Activated CD8-positive, alpha-beta memory T cell treated with anti-CD3 and anti-CD28 coated beads for 4 hours (primary cell): Measurements from ENCODE around the gene AHSG.
"Not testable (repeated sequence)": the region's sequence is repeated elsewhere in the genome, so short reads cannot be mapped to it uniquely, and the experiment has no call there.

Experiments
- DNase-seq, 2 donors: peaks; one replicate each; pipeline ENCODE4 v3.0.0-alpha.2; 2020; ENCODE audit warnings: low read depth in 2 of 2

Gene AHSG, protein sequence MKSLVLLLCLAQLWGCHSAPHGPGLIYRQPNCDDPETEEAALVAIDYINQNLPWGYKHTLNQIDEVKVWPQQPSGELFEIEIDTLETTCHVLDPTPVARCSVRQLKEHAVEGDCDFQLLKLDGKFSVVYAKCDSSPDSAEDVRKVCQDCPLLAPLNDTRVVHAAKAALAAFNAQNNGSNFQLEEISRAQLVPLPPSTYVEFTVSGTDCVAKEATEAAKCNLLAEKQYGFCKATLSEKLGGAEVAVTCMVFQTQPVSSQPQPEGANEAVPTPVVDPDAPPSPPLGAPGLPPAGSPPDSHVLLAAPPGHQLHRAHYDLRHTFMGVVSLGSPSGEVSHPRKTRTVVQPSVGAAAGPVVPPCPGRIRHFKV

DNA sequence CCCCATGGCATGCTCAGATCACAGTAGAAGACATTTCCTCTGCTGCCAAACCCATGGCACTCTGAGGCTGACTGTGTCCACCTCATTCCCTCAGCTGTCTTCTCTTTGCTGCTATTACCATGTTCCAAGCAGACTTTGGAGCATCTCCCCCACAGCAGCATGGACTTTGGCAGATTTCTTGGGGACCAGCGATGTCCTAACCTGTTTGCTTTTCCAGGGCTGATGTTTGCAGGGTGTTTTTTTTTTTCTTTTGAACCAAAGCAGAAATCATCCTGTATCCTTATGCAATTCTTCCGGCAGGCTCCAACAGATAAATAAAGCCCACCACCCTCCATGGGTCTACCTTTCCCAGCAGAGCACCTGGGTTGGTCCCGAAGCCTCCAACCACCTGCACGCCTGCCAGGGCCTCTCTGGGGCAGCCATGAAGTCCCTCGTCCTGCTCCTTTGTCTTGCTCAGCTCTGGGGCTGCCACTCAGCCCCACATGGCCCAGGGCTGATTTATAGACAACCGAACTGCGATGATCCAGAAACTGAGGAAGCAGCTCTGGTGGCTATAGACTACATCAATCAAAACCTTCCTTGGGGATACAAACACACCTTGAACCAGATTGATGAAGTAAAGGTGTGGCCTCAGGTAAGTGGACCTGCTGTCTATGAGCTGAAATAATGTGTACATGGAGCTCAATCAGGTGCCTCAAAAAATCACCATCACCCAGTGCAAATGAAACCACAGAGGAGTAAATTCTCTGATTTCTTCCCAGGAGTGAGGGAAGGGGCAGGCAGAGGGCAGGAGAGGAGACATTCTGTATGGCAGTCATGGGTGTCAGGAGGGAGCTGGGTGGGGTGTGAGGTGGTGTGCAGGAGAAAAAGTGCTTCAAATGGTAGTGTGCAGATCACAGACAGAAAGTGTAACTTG is at the start of gene AHSG:
Gene AHSG, plus strand, starts transcription at position 340 of the 916 bp plus-strand sequence. Its CDS starts 82 bp downstream, at position 422.
- DNase-seq = no peak

DNA sequence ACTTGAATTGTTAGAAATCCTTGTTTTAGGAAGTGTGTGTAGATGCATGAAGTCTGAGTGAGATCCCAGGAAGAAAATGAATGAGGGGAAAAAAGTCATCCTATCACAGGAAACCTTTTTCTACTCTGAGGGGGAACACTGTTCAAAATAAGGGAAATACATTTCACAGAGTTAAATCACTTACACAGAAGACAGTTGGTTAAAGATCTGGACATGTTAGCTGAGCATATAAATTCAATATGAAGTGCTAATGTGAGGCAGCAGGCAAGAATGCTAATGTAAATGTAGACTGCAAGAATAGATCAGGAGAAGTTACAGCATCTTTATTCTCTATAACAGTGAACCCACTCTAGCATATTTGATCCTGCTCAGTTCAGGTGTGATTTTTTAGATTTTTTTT is 48.3 kb upstream of the AHSG start:
- DNase-seq = no peak

GRCh38 chr3:186566772-186567071 is 46.1 kb upstream of the AHSG start:
- DNase-seq = no peak

DNA sequence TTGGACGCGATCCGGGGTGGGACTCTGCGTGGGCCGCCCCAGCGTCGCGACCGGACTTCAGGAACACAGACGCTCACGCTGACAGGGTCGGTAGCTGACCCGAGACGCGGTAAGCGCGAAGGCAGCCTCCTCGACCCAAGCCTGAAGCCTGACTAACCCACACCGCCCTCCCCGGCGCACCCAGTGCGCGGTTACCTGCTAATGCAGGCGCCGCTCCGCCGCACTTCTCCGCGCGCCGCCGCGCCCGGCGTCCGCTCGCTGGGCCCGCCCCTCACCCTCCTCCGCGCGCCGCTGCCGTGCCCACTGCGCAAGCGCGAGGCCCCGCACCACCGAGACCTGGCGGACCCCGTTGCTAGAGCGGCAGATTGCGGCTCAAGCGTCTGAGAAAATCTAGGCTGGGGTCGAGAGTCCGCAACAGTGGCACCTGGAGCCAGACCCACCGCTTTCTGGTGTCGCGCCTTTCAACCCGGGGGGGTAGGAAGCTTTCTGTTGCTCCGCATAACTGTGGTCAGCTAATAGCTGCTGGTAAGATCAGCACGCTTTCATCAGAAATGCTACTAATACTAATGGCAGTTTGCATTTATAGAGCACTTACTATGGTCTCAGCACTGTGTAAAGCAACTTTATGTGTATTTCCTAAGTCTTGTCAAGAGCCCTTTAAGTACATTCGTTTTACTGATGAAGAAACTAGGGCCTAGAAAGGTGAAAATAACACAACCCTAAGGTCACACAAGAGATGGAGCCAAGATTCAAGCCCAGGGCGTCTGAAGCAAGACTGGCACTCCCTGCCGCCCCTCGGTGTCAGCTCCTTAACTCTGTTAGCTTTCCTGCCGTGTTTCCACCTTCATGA is 45.6 kb upstream of the AHSG start, which contains the start of gene TBCCD1:
Gene TBCCD1, minus strand, starts transcription at position 268 of the 850 bp plus-strand sequence. CDS start 3,010 bp downstream, outside the sequence.
- peak; percentile 84 to 94 for DNase-seq

DNA sequence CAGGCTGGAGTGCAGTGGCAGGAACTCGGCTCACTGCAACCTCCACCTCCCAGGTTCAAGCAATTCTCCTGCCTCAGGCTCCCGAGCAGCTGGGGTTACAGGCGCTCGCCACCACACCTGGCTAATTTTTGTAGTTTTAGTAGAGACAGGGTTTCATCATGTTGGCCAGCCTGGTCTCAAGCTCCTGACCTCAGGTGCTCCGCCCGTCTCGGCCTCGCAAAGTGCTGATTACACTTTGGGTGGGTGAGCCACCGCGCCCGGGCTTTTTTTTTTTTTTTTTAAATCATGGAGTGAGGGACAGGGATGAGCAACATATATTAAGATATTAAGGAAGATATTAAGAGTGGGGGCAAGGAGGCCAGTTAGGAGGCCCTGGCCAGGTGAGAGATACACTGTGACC is 43.5 kb upstream of the AHSG start:
- DNase-seq = not testable (repeated sequence)

DNA sequence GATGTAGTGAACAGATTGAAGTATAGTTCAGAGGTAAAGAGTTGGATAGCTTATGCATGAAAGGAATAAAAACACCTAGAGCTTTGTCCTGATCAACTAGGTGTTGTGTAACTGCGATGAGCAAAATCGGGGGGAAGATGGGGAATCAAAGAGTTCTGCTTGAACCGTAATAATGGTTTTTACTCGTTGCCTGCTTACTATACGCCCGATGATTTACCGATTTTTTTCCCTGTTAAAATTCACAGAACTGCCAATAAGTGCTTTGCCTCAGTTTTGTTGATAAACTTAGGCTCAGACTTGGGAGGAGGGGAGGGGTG is 43.1 kb upstream of the AHSG start:
- no peak for DNase-seq

DNA sequence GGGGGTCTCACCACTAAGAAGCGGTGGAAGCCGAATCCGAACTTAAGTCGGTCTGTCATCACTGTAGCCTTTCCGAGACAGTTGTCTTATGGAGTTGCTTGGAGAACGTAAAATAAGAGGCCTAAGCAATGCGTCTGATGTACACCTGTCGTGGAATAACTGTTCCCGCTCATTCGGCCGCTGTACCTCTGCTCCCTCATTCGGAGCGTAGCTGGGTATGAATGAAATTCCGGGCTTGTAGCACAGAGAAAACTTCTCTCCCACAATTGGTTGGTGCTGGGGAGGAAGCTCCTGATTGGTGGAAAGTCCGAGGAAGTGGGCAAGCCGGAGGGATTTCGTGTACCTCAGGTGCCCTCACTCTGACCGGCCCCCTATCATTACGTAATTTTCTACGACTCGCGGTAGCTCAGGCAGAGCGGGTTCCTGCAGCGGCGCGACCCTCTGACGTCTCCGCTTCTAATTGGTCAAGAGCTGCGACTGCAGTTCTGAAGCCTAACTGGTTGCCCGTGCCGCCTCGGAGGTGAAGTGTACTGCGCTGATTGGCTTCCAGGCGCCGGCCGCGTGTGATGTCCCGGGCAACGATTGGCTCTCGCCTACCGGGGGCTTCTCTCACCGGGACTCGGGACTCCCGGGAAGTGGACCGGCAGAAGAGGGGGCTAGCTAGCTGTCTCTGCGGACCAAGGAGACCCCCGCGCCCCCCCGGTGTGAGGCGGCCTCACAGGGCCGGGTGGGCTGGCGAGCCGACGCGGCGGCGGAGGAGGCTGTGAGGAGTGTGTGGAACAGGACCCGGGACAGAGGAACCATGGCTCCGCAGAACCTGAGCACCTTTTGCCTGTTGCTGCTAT is 42.5 kb upstream of the AHSG start, which contains the start of gene DNAJB11:
Gene DNAJB11, plus strand, starts transcription at position 625 of the 845 bp plus-strand sequence. Its CDS starts 178 bp downstream, at position 803.
- peak; percentile 96 to 98 for DNase-seq

- no peak for DNase-seq
These were observed 41.8 kb upstream of the AHSG start for GRCh38 chr3:186570941-186571643.

DNA sequence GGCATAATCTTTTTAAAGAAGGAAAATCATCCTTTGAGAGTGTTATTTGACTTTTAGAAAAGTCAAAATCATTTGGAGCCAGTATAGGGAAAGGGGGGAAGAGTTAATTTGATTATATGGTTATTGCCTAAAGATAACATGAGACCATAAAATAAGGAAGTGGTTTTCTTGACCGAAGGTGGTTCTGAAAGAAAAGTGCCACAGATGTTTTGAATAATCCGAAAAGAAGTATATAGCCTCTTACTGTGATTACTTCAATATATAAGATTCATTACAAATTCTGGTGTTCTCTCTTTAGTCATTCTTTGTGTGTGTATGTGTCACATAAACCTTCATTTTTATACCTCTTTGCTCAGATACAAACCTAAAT is 41.2 kb upstream of the AHSG start:
- DNase-seq = no peak

GRCh38 chr3:186577521-186577920 is 35.3 kb upstream of the AHSG start:
- no peak for DNase-seq

- DNase-seq = no peak
These were observed 32.1 kb upstream of the AHSG start for GRCh38 chr3:186580785-186581184.

DNA sequence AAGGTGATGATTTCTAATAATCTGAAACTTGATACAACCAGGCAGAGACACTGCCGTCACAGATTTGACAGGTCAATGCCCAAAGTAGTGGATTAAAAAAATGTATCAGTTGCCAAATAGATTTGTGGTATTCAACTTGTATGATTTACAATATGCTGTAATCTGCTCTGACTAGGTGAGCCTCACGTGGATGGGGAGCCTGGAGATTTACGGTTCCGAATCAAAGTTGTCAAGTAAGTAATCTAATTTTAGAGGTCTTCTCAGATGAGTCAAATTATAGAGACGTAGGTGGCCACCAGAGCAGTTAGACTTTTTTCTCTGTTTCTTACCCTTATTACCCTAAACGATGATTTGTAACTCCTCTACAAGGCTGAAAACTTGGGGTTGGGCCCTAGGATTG is 30.3 kb upstream of the AHSG start:
- no peak for DNase-seq

DNA sequence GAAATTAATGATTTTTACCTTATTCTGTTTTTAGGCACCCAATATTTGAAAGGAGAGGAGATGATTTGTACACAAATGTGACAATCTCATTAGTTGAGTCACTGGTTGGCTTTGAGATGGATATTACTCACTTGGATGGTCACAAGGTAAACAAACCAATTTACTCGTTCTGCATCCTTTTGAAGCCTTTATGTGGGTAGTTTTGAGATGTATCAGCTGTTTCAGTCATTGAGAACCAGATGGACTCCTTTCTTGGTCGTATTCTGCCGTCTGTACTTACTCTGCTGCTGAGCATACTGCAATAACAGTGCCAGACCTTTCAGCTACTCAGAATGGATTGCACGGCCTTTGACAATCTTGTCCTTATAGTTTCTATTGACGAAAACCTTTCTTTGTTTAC is 29.0 kb upstream of the AHSG start:
- no peak for DNase-seq

DNA sequence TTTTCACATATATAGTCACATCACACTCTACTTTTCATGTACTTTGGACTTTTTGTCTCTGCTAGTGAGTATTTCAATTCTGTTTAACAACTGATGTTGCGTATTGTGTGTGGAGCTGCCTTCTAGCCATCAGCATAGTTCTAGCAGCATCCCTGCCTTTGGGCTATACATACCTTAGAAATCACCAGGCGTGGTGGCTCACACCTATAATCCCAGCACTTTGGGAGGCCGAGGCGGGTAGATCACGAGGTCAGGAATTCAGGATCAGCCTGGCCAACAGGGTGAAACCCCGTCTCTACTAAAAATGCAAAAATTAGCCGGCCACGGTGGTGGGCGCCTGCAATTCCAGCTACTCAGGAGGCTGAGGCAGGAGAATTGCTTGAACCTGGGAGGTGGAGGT is 26.6 kb upstream of the AHSG start:
- not testable (repeated sequence) for DNase-seq

DNA sequence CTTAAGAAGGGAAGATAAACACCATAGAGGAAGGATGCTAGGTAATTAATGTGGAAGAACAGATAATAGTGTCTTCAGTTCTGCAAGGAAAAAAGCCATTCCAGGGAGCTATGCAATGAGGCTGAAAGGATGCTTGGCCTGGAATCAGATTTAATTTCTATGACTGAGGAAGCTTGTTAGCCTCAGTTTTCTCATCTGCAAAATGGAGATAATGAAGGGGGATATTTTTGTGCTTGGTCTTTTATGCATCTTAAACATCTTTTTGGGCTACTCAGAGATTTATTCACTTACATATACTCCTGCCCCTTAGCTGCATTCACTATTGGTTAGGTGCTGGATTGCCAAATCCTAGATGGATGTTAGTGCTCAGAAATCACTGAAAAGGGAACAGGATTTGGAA is 25.7 kb upstream of the AHSG start:
- DNase-seq = no peak

DNA sequence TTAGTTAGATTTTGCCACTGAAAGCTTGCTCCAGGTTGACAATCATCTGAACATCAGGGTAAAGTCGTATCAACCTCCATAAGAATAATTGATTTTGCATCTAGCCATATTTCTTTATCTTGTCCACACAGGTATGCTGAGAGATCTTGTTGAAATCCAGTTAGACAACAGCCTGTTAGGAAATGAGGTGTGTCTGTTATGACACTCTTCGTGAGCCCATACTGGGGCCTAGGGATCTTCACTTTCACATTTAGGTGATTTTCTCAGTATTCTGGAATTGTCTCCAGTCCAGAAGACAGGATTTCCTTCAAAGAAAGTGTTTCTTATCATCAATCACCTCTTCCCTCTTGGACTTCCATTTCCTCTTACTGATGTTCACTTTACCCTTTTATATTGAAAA is 24.2 kb upstream of the AHSG start:
- DNase-seq = no peak

GRCh38 chr3:186589121-186589520 is 23.7 kb upstream of the AHSG start:
- no peak for DNase-seq

DNA sequence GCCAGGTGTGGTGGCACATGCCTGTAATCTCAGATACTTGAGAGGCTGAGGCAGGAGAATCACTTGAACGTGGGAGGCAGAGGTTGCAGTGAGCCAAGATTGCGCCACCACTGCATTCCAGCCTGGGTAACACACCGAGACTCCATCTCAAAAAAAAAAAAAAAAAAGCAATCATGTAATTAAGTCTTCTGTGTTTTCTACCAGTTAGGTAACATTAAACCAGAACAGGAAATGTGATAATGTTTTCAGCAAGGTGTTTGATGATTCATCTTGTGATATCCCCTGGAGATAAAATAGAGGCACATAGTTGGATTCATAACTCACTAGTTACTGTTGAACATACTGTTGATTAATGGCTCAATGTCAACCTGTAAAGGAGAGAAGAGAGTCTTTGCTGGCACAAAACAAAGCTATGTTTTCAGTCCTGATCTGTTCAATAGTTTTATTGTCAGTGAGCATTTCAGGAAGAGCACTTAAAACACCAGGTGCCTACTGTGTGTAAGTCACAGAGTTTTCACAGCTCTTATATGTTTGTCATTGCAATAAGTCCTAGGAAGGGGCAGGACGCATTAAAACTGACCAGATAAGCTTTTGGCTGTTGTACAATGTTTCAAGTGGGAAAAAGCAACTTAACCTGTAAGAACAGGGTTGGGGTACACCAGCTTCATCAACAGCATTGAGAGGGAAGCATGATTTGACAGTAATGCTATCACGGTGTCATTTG is 22.8 kb upstream of the AHSG start:
- no peak for DNase-seq

DNA sequence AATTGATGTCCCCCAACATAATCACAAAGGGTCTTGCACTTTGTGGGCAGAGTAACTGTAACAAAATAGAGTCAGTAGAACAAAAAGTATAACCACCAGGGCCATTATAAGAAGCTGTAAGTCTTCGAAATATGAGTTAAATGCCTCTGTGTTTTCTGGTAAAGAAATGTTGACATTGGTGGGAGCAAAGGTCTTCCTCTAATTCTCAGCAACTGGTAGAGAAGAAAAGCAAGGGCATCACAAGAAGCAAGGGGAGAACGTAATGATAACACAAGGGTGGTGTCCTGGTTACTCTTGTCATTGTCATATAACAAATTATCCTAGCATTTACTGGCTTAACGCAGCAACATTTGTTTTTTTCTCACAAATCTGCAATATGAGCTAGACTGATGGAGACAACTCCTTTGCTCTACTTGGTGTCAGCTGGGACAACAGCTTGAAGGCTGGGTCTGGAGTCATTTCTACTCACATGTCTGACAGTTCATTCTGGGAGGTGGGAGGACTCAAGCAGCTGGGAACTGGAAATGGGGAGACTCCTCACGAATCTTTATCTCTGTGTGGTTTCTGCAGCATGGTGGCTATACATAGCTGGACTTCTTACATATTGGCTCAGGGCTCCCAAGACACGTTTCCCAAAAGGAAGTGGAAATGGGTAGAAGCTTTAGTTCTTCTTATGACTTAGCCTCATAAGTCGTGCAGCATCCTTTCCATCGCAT is 22.1 kb upstream of the AHSG start:
- DNase-seq = no peak
